ENCODE data around the gene MB21D2. TPM values are rescaled to one million over a fixed set of nuclear protein-coding genes. Genes with fewer than 3 reads are reported as not detected.

Gene MB21D2
- total RNA-seq, 1 donor from 2014 or later: 33.0 TPM

GRCh38 chr3:192842138-192842537, 75.5 kb downstream of the MB21D2 start:
- intact Hi-C loops (cut with micrococcal nuclease): no loop called here

DNA sequence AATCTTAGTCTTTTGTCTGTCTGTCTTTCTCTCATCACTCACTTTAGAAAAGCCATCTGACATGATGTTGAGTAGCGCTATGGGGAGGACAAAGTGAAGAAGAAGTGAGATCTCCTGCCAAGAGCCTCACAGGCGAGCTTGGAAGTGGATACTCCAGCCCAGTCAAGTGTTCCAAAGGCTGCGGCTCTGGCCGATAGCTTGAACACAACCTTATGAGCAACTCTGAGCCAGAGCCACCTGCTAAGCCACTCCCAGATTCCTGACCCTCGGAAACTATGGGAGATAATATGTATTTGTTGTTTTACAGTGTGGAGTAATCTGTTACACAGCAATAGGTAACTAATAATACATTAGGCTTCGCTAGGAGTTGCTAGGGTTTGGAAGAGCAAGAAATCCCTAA, 76.2 kb downstream of the MB21D2 start:
- intact Hi-C loops (cut with micrococcal nuclease): no loop called here

- intact Hi-C loops (cut with micrococcal nuclease): no loop called here
Observed at GRCh38 chr3:192840143-192840836, 77.4 kb downstream of the MB21D2 start.

GRCh38 chr3:192835818-192836815, 81.5 kb downstream of the MB21D2 start:
- intact Hi-C loops (cut with micrococcal nuclease): no loop called here

- intact Hi-C loops (cut with micrococcal nuclease): no loop called here
Observed at GRCh38 chr3:192834428-192834827, 83.2 kb downstream of the MB21D2 start.

DNA sequence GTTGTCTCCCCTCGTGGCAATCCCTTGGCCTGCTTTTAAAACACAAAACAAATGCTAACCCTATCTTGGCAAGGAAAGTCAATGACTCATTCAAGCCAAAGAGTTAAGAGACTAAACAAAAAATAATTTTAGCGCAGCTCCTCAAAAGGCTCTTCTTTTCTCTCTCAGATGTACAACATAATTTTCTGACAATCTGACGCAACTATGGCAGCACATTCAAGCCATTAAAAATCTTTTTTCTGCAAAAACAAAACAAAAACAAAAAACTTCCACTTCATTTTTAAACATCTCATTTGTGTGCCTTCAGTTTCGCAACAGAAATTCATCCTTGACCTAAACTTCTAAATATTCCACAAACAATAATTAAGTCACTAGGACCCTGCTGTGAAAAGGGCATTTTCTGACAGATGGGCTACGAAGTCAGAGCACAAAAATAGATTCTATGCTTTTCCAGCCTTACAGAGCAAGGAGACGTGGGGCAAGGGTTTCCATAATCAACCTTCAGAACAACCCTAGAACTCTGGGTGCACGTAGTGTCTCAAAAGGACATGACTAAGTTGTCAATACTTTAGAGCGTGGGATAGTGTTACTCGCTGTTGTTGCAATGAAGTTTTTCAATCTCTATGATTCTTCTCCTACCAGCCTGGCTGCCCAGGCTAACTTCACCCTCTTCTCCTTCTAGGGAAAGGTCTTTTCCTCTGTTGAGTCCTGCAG, 84.3 kb downstream of the MB21D2 start:
- intact Hi-C loops (cut with micrococcal nuclease): no loop called here

DNA sequence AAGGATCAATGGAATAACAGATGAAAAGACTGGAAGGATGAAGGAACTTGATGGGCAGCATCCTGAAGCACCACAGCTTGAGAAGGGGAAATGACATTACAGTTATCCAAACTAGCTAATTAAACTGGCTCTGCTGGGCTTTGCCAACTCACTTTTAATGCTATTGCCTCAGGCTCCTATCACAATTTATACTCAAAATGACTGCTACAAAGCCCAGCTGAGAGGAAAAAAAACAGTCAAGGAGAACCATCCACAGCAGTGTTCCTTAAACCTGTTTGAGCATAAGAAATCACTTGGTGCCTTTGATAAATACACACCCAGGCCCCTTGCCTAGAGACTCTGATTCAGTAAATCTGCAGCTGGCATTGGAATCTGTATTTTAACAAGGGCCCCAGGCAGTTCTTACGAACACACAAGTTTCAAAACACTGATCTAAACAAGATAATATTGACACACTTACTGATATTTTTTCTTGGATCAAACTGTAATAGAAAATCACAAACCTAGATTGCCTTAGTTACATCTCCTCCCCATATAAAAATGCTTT, 85.8 kb downstream of the MB21D2 start:
- intact Hi-C loops (cut with micrococcal nuclease): loop anchor here (1.0 kb wide), 1 partner anchor 13 kb away; no protein-coding TSS in a partner anchor

DNA sequence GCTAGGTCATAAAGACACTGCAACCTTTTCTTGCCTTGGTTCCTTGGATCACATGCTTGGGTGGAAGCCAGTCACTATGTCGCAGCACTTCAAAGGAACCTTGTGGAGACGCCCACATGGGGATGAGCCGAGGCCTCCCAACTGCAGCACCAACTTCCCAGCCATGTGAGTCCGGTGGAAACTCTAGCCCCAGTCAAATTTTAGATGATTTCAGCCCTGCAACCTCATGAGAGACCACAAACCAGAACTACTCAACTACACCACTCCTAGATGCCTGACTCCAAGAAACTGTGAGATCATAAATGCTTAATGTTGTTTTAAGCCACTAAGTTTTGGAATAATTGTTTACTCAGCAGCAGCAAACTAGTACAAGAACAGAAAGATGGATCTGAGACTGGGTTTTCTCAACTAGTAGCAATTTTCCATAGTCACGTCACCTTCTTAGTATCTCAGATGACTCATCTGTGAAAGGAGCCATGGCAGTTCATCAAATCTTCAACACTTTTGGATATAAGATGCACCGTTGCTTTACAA, 86.5 kb downstream of the MB21D2 start:
- intact Hi-C loops (cut with micrococcal nuclease): loop anchor here (1.0 kb wide), 1 partner anchor 12 kb away; no protein-coding TSS in a partner anchor

DNA sequence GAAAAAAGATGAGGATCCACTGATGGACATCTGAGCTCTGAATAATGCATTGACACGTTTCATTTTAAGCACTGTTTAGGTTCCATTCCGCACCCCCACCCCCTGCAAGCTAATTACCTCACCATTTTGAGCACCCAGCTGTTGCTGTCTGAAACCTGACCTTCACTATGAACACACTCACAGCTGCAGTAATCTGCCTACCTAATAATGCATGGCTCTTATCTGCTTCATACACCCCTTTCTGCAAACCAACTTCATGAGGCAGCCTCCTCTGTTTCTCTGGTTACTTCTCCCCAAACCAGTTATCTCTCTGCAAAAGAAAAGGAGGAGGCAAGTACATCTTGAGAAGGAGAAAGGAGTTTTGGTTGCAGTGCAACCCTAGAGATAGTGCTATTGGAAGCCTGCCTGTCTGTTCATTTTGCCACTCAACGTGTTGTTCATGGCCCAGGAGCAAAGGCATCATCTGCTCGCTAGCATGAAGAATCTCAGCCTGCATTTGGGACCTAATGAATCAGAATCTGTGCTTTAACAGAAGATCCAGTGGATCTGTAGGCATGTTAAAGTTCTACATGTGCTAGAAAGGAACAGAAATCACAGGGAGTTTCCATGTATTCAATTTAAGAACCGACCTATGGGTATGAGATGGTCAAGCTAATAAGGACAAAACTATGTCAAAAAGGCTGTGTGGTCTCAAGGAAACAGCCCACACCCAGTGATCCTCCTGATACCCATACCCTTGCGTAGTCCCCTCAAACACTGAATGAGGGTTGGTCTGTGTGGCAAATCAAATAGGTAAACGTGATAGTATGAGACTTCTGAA, 87.2 kb downstream of the MB21D2 start:
- intact Hi-C loops (cut with micrococcal nuclease): loop anchor here (1.0 kb wide), 1 partner anchor 11 kb away; no protein-coding TSS in a partner anchor

DNA sequence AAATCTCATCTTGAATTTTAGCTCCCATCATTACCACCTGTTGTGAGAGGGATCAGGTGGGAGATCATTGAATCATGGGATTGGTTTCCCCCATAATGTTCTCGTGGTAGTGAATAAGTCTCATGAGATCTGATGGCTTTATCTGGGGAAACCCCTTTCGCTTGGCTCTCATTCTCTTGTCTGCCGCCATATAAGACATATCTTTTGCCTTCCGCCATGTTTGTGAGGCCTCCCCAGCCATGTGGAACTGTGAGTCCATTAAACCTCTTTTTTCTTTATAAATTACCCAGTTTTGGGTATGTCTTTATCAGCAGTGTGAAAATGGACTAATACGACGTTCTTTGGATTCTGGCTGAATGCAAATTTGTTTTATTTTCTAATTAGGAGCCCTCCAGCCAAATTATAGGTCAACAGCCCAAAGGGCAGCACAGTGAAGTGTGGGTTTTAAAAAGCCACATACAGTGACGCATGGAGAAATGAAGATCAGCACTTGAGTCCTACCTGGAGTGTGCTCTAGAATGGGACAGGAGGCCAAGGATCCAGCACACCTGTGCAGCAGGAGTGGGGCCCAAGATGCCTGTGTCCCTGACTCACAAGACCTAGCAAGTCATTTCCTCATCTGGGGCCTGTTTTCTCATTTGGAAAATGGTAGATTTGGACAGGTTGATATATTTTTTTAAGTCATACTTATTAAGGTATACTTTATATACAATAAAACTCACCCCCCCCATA, 89.6 kb downstream of the MB21D2 start:
- intact Hi-C loops (cut with micrococcal nuclease): no loop called here

- intact Hi-C loops (cut with micrococcal nuclease): no loop called here
Observed at GRCh38 chr3:192827208-192827607, 90.4 kb downstream of the MB21D2 start.

DNA sequence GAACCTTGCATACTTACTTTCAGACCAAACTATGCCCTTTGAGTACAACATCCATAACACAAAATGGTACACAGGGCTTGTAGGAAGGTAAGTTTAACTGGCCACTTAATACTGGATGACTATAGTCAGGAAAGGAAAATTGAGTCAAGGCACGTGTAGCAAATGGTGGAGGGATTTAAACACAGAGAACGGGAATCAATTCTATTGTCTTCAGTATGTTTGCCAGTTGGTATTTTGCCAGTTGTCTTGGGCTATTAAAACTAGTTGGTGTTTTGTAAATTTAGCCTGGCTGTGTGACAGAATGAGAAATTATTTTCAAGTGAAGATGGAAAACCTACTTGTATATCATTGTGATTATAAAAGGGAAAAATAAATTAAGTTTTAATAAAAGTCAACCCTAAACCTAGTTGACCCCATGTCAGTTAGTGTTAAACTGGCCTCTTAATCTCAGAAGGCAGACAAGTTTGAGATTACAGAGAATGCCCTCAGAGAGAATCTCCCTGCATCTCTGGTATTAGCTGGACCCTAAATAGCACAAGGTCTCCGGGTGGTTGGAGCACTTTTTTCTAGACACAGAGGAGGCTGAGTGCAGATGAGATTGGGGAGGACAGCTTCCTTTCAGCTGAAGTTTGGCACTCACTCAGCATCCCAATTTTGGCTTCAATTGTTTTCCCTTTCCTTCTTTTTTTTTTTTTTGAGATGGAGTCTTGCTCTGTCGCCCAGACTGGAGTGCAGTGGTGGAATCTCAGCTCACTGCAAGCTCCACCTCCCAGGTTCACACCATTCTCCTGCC, 91.2 kb downstream of the MB21D2 start:
- intact Hi-C loops (cut with micrococcal nuclease): no loop called here

DNA sequence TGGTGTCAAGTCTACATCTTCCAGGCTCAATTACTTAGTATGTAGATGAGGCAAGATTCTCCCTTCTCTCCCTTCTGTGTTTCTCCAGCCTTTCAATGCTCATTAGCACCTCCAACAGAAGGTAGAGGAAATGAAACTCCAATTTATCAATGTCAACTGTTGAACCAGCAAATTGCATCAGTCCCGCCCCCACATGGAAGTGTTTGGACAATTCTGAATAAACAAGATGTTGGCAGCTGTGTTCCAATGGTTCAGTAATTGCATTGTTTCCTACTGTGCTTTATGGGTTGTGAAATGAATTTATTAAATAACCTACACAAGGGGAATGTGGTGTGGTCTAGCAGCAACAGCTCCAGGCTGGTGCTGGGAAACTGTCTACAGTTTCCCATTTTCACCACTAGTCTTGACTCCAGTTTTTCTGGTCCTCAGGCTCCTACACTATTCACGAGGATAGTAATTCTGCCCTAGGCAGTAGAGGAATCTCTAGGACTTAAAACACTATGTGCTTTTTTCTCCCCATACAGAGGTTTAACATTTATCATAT, 91.9 kb downstream of the MB21D2 start:
- intact Hi-C loops (cut with micrococcal nuclease): no loop called here

DNA sequence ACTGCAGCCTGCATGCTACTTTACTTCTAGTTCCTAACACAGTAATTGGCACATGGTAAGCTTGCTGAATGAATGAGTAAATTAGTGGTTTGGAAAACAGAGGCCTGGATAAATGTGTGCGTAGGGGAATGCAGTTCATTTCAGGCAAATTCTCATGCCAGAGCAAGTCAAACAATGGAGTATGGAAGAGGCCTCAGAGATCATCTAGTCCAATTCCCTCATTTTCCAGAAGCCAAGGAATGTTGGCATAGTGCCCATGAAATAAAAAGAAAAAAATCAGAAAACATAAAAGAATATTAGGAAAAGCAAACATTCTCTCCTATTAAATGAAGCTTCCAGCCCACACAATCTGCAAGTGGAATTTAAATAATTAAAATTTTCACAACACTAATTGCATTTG, 92.4 kb downstream of the MB21D2 start:
- intact Hi-C loops (cut with micrococcal nuclease): no loop called here

DNA sequence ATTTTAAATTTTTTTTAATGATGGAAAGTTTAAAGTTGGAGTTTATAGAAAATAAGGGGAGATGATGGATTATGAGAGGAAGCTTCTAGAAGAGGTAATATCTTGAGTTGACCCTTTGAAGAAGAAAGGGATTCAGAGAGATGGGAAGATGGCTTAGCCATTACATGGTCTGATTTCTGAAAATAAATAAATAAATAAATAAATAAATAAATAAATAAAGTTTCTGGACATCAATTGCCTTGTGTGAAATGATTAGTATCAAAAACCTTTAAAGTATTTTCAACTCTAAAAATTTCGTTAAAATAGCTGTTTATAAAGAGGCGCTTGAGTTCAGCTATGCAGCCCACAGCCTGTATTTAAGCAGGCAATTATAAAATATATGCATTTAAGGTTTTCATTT, 93.3 kb downstream of the MB21D2 start:
- intact Hi-C loops (cut with micrococcal nuclease): no loop called here

DNA sequence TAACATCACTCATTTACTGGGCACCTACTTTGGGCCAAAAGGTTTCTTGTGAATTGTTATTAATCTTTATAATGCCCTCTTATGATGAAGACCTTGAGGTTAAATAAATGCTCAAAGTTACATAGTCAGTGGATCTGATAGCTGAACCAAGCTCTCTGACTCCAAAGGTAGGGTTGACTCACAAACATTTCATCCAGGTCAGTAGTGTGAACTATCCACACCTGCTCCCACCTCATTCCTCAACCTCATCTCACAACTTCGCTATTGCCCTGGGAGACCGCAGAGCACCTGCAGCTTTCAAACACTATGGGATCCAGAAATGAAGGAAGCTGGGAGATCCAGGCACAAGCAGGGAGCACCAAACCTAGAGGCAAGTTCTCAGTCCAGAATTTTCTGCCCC, 96.5 kb downstream of the MB21D2 start:
- intact Hi-C loops (cut with micrococcal nuclease): no loop called here

DNA sequence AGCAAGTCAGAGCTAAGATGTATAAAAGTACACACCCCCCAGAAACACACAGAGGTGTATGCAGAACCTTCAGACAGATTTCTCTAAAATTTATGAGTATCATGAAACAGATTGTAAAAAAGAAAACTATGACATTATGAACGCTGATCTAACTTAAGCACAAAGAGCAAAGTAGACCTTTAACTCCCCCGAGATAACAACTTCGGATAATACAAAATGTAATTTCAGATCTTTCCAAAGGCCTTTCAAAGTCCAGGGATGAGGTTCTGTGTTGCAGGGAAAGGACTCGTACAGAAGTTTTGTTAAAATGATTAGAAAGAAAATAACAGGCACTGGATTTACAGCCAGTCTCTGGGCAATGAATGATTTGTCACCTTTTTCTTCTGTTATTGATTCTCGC, 97.5 kb downstream of the MB21D2 start:
- intact Hi-C loops (cut with micrococcal nuclease): no loop called here

- intact Hi-C loops (cut with micrococcal nuclease): loop anchor here (1.0 to 10.0 kb wide), 10 partner anchors 12 to 774 kb away; partner anchors contain the start of gene OPA1
Observed at GRCh38 chr3:192819001-192819569, 98.6 kb downstream of the MB21D2 start.

Measured in T-helper 1 cell treated with Interleukin-12 subunit alpha and Interleukin-12 subunit beta and Interleukin-4 antibody, amounts not matched to agents 30 ng/mL and 1 ng/mL, for 36 hours (primary cell).